ENCODE measurements around the gene TNS1.

TNS1 gene

DNA sequence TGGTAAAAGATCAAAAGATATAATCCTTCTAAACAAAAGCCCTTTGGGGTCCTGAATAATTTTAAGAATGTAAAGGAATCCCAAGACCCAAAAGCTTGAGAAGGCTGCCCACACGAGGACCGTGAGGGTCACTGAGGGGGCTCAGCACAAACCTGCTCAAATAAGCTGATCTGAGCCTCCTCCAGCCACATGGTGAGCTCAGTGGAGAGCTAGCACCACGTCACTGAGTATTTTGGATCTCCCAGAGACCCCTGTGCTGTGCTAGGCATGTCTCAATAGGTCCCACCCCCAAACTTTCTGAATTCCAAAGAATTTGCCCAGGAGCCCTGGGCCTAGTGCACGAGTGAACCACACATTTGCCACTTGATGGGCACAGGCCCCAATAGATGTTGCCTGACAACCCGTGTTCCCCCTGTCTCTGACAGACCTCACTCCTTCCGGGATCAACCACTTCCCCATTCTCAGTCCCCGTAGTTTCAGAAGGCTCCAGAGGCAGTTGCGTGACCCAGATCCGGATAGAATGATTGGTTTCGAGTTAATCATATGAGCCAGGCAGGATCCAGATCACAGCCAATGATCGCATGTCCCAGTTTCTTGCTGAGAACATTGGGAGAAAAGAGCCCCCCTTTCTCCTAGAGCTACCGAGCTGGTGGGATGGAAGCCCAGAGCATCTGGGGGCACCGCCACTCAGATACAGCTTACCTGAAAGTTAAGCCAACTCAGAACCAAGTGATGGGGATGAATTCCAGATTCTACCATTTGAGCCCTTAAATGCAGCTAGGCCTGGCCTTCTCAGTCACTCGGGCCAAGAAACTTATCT is 203.8 kb downstream of the TNS1 start:
- no peaks in the 10 kb centered on the region for H3K9me3 ChIP-seq
- DNase-seq (ENCODE audit: low spot score in 2 of 2), result no peak
- in situ Hi-C loops (cut with MboI; ENCODE audit: low sequenced_read_pairs), result no loop called here
- H3K27me3 ChIP-seq (ENCODE audit: low read depth), result no peaks in the 10 kb centered on the region
- no peak overlapping the region for H3K4me3 ChIP-seq
- H3K4me1 ChIP-seq, result no peaks in the 10 kb centered on the region
- H3K36me3 ChIP-seq (replicated peaks), result no peaks in the 10 kb centered on the region

DNA sequence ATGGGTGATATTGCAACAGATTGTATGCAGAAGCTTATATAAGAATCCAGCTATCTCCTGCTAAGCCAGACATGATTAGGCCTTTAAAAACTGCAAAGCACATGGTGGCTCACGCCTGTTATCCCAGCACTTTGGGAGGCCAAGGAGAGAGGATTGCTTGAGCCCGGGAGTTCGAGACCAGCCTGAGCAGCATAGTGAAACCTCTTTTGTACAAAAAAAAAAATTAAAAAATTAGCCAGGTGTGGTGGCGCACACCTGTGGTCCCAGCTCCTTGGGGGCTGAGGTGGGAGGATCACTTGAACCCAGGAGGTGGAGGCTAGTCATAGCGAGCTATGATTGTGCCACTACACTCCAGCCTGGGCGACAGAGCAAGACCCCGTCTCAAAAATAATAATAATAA is 204.6 kb downstream of the TNS1 start:
- in situ Hi-C loops (cut with MboI; ENCODE audit: low sequenced_read_pairs), result no loop called here

DNA sequence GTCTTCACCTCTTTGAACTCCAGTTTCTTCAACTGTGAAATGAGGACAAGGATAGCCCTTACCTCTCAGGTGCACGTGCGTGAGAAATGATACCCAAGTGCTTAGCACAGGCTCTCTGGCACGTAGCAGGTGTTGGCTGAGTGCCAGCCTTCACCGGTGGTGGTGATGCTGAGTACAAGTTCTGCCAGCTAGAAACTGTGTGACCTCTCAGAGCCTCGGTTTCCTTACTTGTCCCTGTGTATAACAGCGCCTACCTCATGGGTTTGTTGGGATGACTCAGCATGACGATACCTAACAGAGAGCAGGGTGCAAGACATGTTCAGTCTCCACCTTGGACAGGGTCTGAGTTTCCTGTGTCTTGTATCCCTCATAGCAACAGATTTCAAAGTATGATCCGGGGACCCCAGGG is 205.1 kb downstream of the TNS1 start:
- Histone ChIP-seq H3K27me3 (ENCODE audit: low read depth) (no peaks in the 10 kb centered on the region), H3K4me3 (no peak overlapping the region), H3K9me3 (no peaks in the 10 kb centered on the region), H3K36me3 (replicated peaks) (no peaks in the 10 kb centered on the region), H3K4me1 (no peaks in the 10 kb centered on the region)
- in situ Hi-C loops (cut with MboI; ENCODE audit: low sequenced_read_pairs), result no loop called here
- no peak for DNase-seq (ENCODE audit: low spot score in 2 of 2)

More for the DNA sequence above, 204.6 kb downstream of the TNS1 start:
- Histone ChIP-seq H3K36me3 (replicated peaks) (no peaks in the 10 kb centered on the region), H3K4me1 (no peaks in the 10 kb centered on the region), H3K9me3 (no peaks in the 10 kb centered on the region), H3K4me3 (no peak overlapping the region), H3K27me3 (ENCODE audit: low read depth) (no peaks in the 10 kb centered on the region)
- no peak for DNase-seq (ENCODE audit: low spot score in 2 of 2)

DNA sequence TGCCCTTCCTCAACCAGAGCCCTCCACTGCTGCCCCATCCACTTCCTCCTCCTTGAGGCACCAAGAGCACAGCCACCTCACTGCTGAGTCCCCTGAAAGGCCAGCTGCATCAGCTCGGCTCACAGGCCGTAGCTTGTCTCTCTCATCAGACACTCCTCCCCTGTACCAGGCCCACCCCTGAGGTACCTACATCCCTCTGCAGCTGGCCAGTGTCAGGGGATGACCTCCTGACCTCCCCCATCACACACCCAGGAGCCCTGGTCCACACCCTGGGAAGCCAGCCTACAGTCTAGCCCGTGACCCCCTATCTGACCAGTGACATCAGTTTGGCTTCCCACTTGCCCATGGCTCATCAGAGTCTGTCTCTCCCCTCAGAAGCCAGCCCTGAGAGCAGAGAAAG is 205.6 kb downstream of the TNS1 start:
- no peaks in the 10 kb centered on the region for H3K4me1 ChIP-seq
- H3K36me3 ChIP-seq (replicated peaks), result no peaks in the 10 kb centered on the region
- H3K9me3 ChIP-seq, result no peaks in the 10 kb centered on the region
- no peak for DNase-seq (ENCODE audit: low spot score in 2 of 2)
- H3K27me3 ChIP-seq (ENCODE audit: low read depth), result no peaks in the 10 kb centered on the region
- no peak overlapping the region for H3K4me3 ChIP-seq
- in situ Hi-C loops (cut with MboI; ENCODE audit: low sequenced_read_pairs), result no loop called here

DNA sequence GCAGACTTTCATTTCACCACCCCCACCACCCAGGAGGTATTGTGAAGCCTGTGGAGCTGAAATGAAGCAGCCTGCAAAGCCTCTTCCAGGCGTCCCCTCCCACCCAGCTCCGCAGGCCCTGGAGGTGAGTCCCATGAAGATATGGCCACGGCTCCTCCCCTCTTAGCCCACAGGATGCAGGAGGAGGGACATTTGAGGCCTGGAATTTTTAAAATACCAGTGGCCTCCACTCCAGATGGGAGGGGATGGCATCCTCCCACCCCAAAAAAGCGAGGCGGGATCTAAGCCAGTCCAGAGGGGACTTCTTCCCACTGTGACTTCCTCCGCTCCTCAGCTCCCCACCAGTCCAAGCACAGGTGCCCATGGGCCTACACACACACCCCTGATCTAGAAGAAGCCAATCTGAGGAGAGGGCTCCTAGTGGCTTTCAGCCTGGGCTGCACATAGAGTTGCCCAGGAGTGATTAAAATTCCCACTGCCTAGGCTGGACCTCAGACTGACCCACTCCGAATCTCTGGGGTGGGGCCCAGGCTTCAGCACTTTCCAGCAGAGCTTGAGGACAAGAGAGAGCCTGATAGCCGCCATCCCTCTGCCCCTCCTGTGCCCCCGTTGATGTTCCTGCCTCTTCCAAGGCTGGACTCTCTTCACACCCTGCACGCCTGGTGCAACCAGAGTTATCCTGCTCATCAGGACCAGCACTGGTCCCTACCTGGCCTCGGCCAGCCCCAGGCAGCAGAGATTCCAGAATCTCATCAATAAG is 206.9 kb downstream of the TNS1 start:
- Histone ChIP-seq H3K4me1 (no peaks in the 10 kb centered on the region), H3K36me3 (replicated peaks) (no peaks in the 10 kb centered on the region), H3K27me3 (ENCODE audit: low read depth) (no peaks in the 10 kb centered on the region), H3K4me3 (no peak overlapping the region), H3K9me3 (no peaks in the 10 kb centered on the region)
- in situ Hi-C loops (cut with MboI; ENCODE audit: low sequenced_read_pairs), result no loop called here
- no peak for DNase-seq (ENCODE audit: low spot score in 2 of 2)

DNA sequence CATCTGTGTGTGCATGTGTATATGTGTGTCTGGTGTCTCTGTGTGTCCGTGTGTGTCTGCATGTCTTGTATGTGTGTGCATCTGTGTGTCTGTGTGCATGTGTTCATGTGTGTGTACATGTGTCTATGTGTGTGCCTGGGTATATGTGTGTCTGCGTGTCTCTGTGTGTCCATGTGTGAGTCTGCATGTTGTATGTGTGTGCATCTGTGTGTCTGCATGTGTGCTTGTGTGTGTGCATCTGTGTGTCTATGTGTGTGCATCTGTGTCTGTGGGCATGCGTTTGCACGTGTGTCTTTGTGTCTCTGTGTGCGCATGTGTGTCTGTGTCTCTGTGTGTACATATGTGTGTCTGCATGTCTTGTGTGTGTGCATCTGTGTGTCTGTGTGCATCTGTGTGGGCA is 207.7 kb downstream of the TNS1 start:
- Histone ChIP-seq H3K4me1 (no peaks in the 10 kb centered on the region), H3K36me3 (replicated peaks) (no peaks in the 10 kb centered on the region), H3K27me3 (ENCODE audit: low read depth) (no peaks in the 10 kb centered on the region), H3K9me3 (no peaks in the 10 kb centered on the region), H3K4me3 (no peak overlapping the region)
- in situ Hi-C loops (cut with MboI; ENCODE audit: low sequenced_read_pairs), result no loop called here
- DNase-seq (ENCODE audit: low spot score in 2 of 2), result no peak

DNA sequence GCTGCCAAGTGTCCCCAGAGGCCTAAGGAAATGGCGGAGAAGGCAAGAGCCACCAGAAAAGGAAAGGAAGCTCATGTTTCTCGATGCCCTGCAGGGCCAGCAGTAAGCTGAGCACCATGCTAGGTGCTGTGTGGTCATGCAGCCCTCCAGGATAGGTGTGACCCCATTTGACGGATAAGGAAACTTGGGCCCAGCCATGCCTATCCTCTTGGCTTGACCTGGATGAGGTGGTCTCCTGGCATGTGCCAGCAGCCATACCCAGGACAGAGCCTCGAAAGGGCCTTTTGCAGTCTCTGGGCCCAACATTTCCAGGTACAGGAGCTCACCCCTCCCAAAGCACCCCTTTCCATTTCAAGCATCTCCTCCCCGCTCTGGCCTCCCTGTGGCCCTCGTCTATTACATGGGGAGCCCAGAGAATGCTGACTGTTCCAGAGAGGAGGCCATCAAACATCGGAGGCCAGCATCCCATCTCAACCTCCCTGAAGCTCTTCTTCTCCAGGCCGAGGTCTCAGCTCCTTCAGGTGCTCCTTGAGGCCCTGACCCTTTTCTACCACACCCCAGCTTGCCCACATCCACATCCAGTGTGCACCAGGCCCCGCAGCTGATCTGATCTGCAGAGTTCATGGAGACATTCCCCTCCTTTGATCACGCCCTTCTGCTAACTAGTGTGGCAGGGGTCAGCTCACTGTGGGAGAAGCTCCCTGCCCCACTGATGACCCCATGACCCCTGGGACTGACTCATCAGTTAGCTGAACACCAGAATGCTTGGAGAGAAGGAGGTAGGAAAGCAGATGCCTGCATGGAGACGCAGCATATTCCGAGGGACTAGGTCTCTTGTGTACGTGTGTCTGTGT is 208.4 kb downstream of the TNS1 start:
- no peaks in the 10 kb centered on the region for H3K27me3 ChIP-seq (ENCODE audit: low read depth)
- in situ Hi-C loops (cut with MboI; ENCODE audit: low sequenced_read_pairs), result loop anchor here (5.0 kb wide), 2 partner anchors 93 to 273 kb away; partner anchors contain the start of gene RUFY4
- DNase-seq (ENCODE audit: low spot score in 2 of 2), result no peak
- no peaks in the 10 kb centered on the region for H3K36me3 ChIP-seq (replicated peaks)
- no peak overlapping the region for H3K4me3 ChIP-seq
- no peaks in the 10 kb centered on the region for H3K9me3 ChIP-seq
- H3K4me1 ChIP-seq, result no peaks in the 10 kb centered on the region

DNA sequence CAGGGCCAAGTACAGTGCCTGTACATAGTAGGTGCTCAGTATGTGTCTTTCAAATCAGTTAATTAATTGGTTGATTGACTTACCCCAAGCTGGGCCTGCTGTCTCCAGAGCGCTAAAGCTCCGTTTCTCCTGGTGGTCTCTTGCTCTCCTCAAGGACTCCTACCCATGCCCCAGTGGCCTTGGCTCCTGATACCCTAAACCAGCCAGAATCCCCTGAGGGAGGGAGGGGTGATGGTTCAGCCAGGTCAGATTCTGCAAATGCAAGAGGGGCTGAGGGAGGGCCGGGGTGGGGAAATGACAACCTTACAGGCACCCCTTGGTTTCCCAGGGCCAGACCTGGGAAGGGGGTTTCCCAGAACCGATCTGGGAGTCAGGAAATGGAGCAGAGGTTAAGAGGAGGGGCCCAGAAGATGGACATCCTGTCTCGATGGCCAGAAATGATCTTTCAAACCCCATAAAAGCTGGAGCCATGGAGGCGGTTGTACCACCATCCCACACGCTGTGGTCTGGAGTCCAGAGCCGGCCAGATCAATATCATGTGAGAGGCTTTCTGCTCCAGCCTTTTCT is 209.1 kb downstream of the TNS1 start:
- Histone ChIP-seq H3K9me3 (no peaks in the 10 kb centered on the region), H3K4me1 (no peaks in the 10 kb centered on the region), H3K4me3 (no peak overlapping the region), H3K36me3 (replicated peaks) (no peaks in the 10 kb centered on the region), H3K27me3 (ENCODE audit: low read depth) (no peaks in the 10 kb centered on the region)
- DNase-seq (ENCODE audit: low spot score in 2 of 2), result no peak
- in situ Hi-C loops (cut with MboI; ENCODE audit: low sequenced_read_pairs), result loop anchor here (5.0 kb wide), 2 partner anchors 94 to 274 kb away; partner anchors contain the start of gene RUFY4

DNA sequence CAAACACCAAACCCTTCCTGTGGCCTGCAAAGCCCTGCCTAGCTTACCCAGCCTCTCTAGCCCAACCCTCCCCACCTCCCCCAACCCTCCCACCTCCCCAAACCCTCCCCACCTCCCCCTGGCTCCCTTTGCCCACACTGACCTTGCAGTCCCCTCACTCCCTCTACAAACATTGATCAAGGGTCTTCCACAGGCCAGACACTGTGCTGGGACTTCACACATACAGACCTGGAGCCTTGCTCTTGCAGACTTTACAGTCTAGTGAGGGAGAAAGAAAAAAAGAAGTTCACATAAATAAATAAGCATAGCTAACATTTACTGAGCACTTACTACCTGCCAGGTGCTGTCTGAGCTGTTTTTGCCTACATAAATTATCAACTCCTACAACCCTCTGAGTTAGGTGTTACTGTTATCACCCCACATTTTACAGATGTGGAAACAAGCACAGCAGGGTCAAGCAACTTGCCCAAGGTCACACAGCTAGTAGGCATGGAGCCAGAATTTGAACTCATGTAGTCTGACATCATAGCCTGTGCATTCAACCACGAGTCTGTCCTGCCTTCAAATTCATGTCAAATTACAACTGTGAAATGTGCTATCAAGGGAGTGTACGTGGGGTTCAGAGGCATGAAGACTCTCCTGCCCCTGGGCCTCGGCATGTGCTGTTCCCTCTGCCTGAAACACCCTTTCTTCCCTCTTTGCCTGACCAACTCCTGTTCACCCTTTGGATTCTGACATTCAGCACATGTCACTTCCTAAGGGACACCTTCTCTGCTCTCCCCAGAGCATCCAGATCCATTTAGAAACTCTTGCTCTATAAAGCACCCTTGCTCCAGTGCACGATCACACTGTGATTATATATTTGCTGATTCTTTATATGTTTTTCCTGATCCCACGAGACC is 209.9 kb downstream of the TNS1 start:
- in situ Hi-C loops (cut with MboI; ENCODE audit: low sequenced_read_pairs), result loop anchor here (5.0 kb wide), 2 partner anchors 94 to 274 kb away; partner anchors contain the start of gene RUFY4
- H3K4me1 ChIP-seq, result no peaks in the 10 kb centered on the region
- H3K27me3 ChIP-seq (ENCODE audit: low read depth), result no peaks in the 10 kb centered on the region
- no peak overlapping the region for H3K4me3 ChIP-seq
- H3K9me3 ChIP-seq, result no peaks in the 10 kb centered on the region
- no peak for DNase-seq (ENCODE audit: low spot score in 2 of 2)
- H3K36me3 ChIP-seq (replicated peaks), result no peaks in the 10 kb centered on the region

DNA sequence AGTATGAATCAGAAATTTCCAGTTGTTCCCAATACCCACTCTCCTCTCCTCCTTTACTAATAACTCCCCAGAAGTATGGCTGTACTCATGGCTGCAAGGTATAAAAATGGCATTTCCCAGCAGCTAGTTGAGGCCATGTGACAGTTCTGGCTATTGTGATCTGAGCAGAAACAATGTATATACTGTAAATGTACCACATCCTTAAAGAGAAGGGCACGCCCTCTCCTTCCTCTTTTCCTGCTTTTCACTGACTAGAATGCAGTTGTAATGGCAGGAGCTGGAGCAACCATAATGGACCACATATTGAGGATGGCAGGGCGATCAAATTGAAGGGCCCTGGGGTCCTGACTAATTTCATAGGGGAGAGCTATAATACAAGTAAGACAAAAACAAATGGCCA is 211.2 kb downstream of the TNS1 start:
- no peaks in the 10 kb centered on the region for H3K4me1 ChIP-seq
- in situ Hi-C loops (cut with MboI; ENCODE audit: low sequenced_read_pairs), result loop anchor here (5.0 kb wide), 2 partner anchors 96 to 276 kb away; partner anchors contain the start of gene RUFY4
- no peak overlapping the region for H3K4me3 ChIP-seq
- H3K9me3 ChIP-seq, result no peaks in the 10 kb centered on the region
- no peaks in the 10 kb centered on the region for H3K27me3 ChIP-seq (ENCODE audit: low read depth)
- no peak for DNase-seq (ENCODE audit: low spot score in 2 of 2)
- no peaks in the 10 kb centered on the region for H3K36me3 ChIP-seq (replicated peaks)

DNA sequence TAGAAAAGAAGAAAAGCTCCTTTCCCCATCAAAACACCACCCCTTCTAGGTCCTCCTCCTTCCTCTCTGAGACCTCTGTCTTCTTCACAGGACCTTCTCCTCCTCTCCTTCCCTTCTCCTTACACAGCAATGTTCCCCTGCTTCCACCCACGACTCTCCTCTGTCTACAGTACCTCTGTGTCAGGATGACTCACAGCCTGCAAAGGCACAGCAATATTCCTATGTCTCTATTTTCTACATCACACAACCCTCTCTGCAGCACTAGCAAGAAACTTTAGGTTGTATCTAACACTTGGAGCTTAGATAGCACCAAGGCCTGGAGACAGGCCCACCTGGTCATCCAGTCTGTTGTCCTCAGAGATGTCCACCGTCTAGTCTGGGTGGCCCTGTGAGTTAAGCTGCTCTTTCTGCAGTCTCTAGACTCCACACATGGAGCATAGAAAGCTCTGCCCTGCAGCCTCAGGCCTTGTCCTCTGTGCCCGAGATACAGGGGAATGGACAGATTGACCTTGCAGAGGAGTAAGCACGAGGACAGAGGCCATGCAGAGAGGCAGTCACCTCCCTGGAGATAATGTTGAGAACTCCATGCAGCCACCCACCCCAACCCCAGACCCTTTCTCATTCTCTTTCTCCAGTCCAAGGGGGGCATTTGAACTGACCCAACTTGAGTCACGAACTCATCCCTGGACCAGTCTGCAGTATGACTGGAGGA is 212.0 kb downstream of the TNS1 start:
- no peak for DNase-seq (ENCODE audit: low spot score in 2 of 2)

DNA sequence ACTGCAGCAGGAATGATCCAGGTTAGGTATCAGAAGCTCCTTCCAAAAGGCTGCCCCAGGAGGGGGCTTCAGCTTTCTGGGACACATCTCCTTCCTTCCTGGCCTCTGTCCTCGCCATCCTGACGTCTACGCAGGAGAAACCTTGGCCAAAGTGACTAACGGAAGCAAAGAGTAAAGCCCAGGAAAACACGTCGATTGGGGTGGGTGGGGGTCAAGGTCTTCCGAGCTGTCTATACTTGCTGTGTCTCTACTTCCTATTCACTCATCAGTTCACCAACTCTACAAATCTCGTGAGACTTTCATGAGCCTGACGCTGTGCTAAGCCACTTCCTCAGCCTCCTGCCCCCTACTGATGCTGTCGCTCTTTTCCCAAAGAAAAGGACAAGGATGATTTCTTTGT is 212.6 kb downstream of the TNS1 start:
- in situ Hi-C loops (cut with MboI; ENCODE audit: low sequenced_read_pairs), result loop anchor here (5.0 kb wide), 2 partner anchors 97 to 277 kb away; partner anchors contain the start of gene RUFY4
- DNase-seq (ENCODE audit: low spot score in 2 of 2), result no peak
- Histone ChIP-seq H3K36me3 (replicated peaks) (no peaks in the 10 kb centered on the region), H3K27me3 (ENCODE audit: low read depth) (no peaks in the 10 kb centered on the region), H3K9me3 (no peaks in the 10 kb centered on the region), H3K4me3 (no peak overlapping the region), H3K4me1 (no peaks in the 10 kb centered on the region)

More for the DNA sequence above, 212.0 kb downstream of the TNS1 start:
- Histone ChIP-seq H3K9me3 (no peaks in the 10 kb centered on the region), H3K4me1 (no peaks in the 10 kb centered on the region), H3K36me3 (replicated peaks) (no peaks in the 10 kb centered on the region), H3K27me3 (ENCODE audit: low read depth) (no peaks in the 10 kb centered on the region), H3K4me3 (no peak overlapping the region)
- in situ Hi-C loops (cut with MboI; ENCODE audit: low sequenced_read_pairs), result loop anchor here (5.0 kb wide), 2 partner anchors 96 to 276 kb away; partner anchors contain the start of gene RUFY4
